Subcutaneous adipose tissue (tissue), 4 donors: ENCODE data around the gene SYCE1. TPM values are rescaled to one million over a fixed set of nuclear protein-coding genes. Genes with fewer than 3 reads are reported as not detected.

Experiments used
- CTCF ChIP-seq: fragments of 450-650 bp; IDR thresholded peaks from one replicate; pipeline ENCODE4 v1.5.1; 2016; ENCODE audit warnings: low read depth, mild to moderate bottlenecking, control low read depth, antibody characterized with exemption, moderate library complexity
- total RNA-seq, 4 donors: library from RNA; depleted of rRNA; stranded (reverse); fragments of >200 nt; gene quantifications; one replicate each; pipeline ENCODE4 v1.1.0, GENCODE V29; 2016

SYCE1 gene
- total RNA-seq, 4 donors from 2014 or later = 1.1 to 13.2 TPM; not detected in 2

DNA sequence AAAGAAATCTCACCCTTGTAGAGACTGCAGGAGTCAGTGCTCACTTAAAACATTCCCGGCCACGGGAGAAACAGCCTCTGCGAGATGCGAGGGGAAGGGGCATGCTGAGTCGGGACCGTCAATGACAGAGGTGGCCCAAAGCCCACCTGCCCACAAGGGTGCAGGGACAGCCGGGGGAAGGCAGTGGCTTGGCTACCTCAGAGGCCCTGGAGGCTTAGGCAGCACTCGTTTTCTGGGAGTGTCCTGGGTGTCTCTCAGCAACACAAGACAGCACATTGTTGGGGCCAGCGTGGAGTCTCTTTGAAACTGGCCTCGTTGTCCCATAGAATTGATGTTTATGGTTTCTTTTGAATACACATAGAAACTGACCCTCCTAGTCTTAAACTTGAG is 25.6 kb upstream of the SYCE1 start:
- no peak for TF ChIP-seq CTCF

- no peak for TF ChIP-seq CTCF
Observed at GRCh38 chr10:133590226-133590969, 25.0 kb upstream of the SYCE1 start.

- TF ChIP-seq CTCF = no peak
Observed at GRCh38 chr10:133568287-133568614, 2.9 kb upstream of the SYCE1 start.

GRCh38 chr10:133567609-133568286 is 2.4 kb upstream of the SYCE1 start:
- TF ChIP-seq CTCF = no peak

GRCh38 chr10:133567119-133567518 is 1.7 kb upstream of the SYCE1 start:
- TF ChIP-seq CTCF = no peak

DNA sequence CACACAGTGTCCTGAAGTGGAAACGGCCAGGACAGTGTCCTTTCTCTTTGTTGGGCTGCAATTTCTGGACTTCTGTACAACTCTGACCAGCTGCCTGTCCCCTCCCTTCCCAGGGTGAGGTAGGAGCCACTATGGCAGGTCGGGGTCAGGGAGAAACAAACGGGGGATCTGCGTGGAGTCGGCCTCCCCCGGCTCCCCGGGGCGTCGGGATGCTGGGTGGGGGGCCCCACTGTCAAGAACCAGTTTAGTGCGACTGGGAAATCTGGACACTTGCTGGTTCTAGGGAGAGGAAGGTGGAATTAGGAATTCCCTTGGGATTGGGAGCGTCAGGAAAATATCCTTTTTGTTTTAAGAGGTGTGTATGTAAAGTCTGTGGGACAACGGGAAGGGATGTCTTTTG is 567 bp downstream of the SYCE1 start:
- no peak for TF ChIP-seq CTCF

DNA sequence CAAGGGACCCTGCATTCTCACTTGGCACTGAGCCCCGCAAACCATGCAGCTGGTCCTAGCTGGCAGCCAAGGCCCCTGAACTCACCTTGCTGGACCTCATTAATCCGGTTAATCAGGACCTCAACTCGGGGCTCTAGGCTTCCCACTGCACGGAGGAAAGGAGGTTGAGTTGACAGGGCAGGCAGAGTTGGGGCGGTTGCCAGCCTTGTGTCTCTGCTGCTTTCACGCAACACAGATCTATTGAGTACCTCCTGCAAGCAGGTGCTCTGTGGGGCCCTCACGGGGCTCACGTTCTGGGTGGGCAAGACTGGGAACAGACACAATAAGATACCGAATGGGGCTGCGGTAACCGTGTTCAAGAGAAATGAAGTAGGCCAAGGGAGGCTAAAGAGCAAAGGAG is 6.2 kb downstream of the SYCE1 start:
- no peak for TF ChIP-seq CTCF
